Panc1 (cell line): ENCODE measurements around the gene ATXN7L1. TPM values are rescaled to one million over a fixed set of nuclear protein-coding genes. Genes with fewer than 3 reads are reported as not detected.
"Not testable (repeated sequence)": the region's sequence is repeated elsewhere in the genome, so short reads cannot be mapped to it uniquely, and the experiment has no call there.

ENCODE experiments used
- ATAC-seq: fragments of 200-7000 bp; cut with Tn5 transposase; 2 replicates; pipeline ENCODE4 v1.9.1; 2020; ENCODE audit warnings: mild to moderate bottlenecking, moderate library complexity
- BruUV-seq: library from RNA; stranded (reverse); fragments of 400-500 nt; replicated peaks from 2 replicates; lab custom pipeline; 2021; lab: Mats Ljungman, UMichigan
- CTCF ChIA-PET: fragments of 300-600 bp; sonication (Branson Sonifier 250); formaldehyde crosslinking; loops from one replicate; lab custom pipeline; 2022; ENCODE audit warnings: antibody characterized with exemption; lab: Charles Lee
- POLR2A ChIA-PET: fragments of 300-600 bp; sonication (Branson Sonifier 250); formaldehyde crosslinking; loops from one replicate; lab custom pipeline; 2022; ENCODE audit warnings: antibody characterized with exemption; lab: Charles Lee
- DNase-seq: peaks from one replicate; pipeline ENCODE4 v3.0.0-alpha.2; 2010; ENCODE audit warnings: low read depth, low spot score
- H3K27ac ChIP-seq: 2 replicates; pipeline ENCODE4 v1.5.1; 2011; ENCODE audit warnings: mild to moderate bottlenecking, low read length, inconsistent platforms
- H3K27me3 ChIP-seq: fragments of 200-500 bp; sonication (Bioruptor generic); 2 replicates; pipeline ENCODE4 v1.6.0; 2014; ENCODE audit warnings: low read length, inconsistent platforms; ENCODE audit not compliant: control insufficient read depth, insufficient read depth
- H3K36me3 ChIP-seq: fragments of 200-500 bp; sonication (Bioruptor generic); 2 replicates; pipeline ENCODE4 v1.5.1; 2014; ENCODE audit warnings: inconsistent platforms, mild to moderate bottlenecking, low read length, moderate library complexity; ENCODE audit not compliant: control insufficient read depth, insufficient read depth
- H3K4me1 ChIP-seq: 2 replicates; pipeline ENCODE4 v1.5.1; 2011; ENCODE audit warnings: inconsistent platforms, mild to moderate bottlenecking, low read length, moderate library complexity; ENCODE audit not compliant: control insufficient read depth, insufficient read depth
- H3K4me3 ChIP-seq, 2 experiments: 2 replicates each; pipeline ENCODE4 v1.5.1; 2011 to 2012; ENCODE audit warnings: low read depth in 2 of 2, low read length in 2 of 2, mild to moderate bottlenecking in 2 of 2, inconsistent platforms in 1 of 2, moderate library complexity in 1 of 2
- H3K9me3 ChIP-seq: fragments of 200-500 bp; sonication (Bioruptor generic); 2 replicates; pipeline ENCODE4 v1.5.1; 2014; ENCODE audit warnings: low read depth, mild to moderate bottlenecking, inconsistent platforms, low read length, moderate library complexity; ENCODE audit not compliant: control insufficient read depth, insufficient read depth
- POLR2AphosphoS5 ChIP-seq: IDR thresholded peaks from 2 replicates; pipeline ENCODE4 v1.6.1; 2012; ENCODE audit warnings: mild to moderate bottlenecking, low read depth, low read length, moderate library complexity
- REST ChIP-seq, 2 experiments: IDR thresholded peaks; 2 replicates each; pipeline ENCODE4 v1.6.1; 2011 to 2012; ENCODE audit warnings: low read depth in 2 of 2, control low read depth in 1 of 2, low read length in 1 of 2, mild to moderate bottlenecking in 1 of 2, moderate library complexity in 1 of 2; ENCODE audit not compliant: insufficient read depth in 1 of 2
- SIN3A ChIP-seq: IDR thresholded peaks from 2 replicates; pipeline ENCODE4 v1.6.1; 2012; ENCODE audit warnings: low read depth, mild to moderate bottlenecking, low read length, moderate library complexity, borderline replicate concordance; ENCODE audit not compliant: insufficient read depth
- TCF7L2 ChIP-seq: IDR thresholded peaks from 2 replicates; pipeline ENCODE4 v1.6.1; 2011; ENCODE audit warnings: mild to moderate bottlenecking, low read depth, low read length, inconsistent platforms
- in situ Hi-C: cut with HindIII; loops from 2 replicates; pipeline ENCODE4 v1.10.0; 2016; ENCODE audit warnings: low sequenced_read_pairs, low pct_unique_long_range_greater_than_20kb
- intact Hi-C: fragments of 100-400 bp; cut with micrococcal nuclease; formaldehyde crosslinking; loops from one replicate; pipeline ENCODE4 v1.10.0; 2022; ENCODE audit not compliant: unreplicated experiment
- total RNA-seq: library from RNA; stranded (reverse); gene quantifications from one replicate; pipeline ENCODE4 v1.2.1, GENCODE V29; 2021; ENCODE audit not compliant: unreplicated experiment
- TF ChIP-seq, protein P1 (sequence below): fragments of 450-650 bp; IDR thresholded peaks from 2 replicates; pipeline ENCODE4 v1.5.1; 2017; ENCODE audit warnings: mild to moderate bottlenecking

Gene ATXN7L1
- total RNA-seq, 1 experiment from 2014 or later, result 10.8 TPM

GRCh38 chr7:105846404-105846803 is 30.0 kb downstream of the ATXN7L1 start:
- no peaks in the 10 kb centered on the region for H3K36me3 ChIP-seq
- H3K4me1 ChIP-seq, result no peaks in the 10 kb centered on the region
- no peak overlapping the region for H3K4me3 ChIP-seq
- in situ Hi-C loops, result no loop called here
- intact Hi-C loops, result no loop called here
- TF ChIP-seq, protein P1, sequence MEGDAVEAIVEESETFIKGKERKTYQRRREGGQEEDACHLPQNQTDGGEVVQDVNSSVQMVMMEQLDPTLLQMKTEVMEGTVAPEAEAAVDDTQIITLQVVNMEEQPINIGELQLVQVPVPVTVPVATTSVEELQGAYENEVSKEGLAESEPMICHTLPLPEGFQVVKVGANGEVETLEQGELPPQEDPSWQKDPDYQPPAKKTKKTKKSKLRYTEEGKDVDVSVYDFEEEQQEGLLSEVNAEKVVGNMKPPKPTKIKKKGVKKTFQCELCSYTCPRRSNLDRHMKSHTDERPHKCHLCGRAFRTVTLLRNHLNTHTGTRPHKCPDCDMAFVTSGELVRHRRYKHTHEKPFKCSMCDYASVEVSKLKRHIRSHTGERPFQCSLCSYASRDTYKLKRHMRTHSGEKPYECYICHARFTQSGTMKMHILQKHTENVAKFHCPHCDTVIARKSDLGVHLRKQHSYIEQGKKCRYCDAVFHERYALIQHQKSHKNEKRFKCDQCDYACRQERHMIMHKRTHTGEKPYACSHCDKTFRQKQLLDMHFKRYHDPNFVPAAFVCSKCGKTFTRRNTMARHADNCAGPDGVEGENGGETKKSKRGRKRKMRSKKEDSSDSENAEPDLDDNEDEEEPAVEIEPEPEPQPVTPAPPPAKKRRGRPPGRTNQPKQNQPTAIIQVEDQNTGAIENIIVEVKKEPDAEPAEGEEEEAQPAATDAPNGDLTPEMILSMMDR, result no peak
- TF ChIP-seq REST (IDR thresholded peaks at IDR 0.05; ENCODE audit: insufficient read depth in 1 of 2, low read depth in 2 of 2, low read length in 1 of 2), result no peak
- no peak for TF ChIP-seq POLR2AphosphoS5
- TF ChIP-seq SIN3A, result no peak
- no peak overlapping the region for H3K27ac ChIP-seq
- no peak for DNase-seq
- ATAC-seq, result no peak
- no TSS peak for BruUV-seq
- no peaks in the 10 kb centered on the region for H3K27me3 ChIP-seq
- POLR2A ChIA-PET, result no interaction called here
- CTCF ChIA-PET, result no interaction called here
- H3K9me3 ChIP-seq, result no peaks in the 10 kb centered on the region

DNA sequence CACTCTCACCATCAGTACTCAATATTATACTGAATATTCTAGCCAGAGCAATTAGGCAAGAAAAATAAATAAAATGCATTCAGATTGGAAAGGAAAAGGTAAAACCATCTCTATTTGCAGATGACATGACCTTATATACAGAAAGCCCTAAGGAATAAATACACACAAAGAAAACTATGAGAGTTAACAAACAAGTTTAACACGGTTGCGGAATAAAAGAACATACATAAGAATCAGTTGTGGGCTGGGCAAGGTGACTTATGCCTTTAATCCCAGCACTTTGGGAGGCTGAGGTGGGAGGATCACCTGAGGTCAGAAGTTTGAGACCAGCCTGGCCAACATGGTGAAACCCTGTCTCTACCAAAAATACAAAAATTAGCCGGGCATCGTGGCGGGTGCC is 31.7 kb downstream of the ATXN7L1 start:
- H3K4me3 ChIP-seq, H3K4me1 ChIP-seq, BruUV-seq, H3K9me3 ChIP-seq, H3K36me3 ChIP-seq, in situ Hi-C loops, intact Hi-C loops, H3K27ac ChIP-seq, ATAC-seq, DNase-seq, H3K27me3 ChIP-seq, POLR2A ChIA-PET, CTCF ChIA-PET: not testable (repeated sequence)

DNA sequence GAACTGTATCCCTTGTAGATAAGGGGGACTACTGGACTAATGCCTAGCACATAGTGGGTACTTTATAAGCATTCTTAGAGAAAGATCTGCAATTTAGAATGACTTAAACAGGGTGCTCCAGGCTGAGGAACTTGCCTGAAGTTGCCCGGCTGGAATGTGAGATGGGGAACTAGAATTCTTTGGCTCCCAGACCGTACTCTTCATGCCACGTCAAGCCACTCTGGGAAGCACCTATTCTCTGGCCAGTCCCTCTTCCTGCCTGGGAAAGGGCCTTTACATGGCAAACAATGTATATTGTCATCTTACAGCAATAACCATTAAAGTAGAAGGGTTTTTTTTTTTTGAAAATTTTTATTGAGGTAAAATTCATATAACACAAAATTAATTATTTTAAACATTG is 34.5 kb downstream of the ATXN7L1 start:
- H3K27ac ChIP-seq, result no peak overlapping the region
- intact Hi-C loops, result no loop called here

More for the DNA sequence above, 34.5 kb downstream of the ATXN7L1 start:
- no TSS peak for BruUV-seq
- H3K36me3 ChIP-seq, result no peaks in the 10 kb centered on the region
- ChIA-PET POLR2A (interaction anchor here (0.6 kb wide), 1 partner anchor 74 kb away, joined by 3 read pairs; no protein-coding TSS in a partner anchor), CTCF (no interaction called here)
- peaks cover 6% of the 10 kb centered on the region; the same call in 1 of the 2 replicates for H3K4me1 ChIP-seq
- H3K4me3 ChIP-seq, result no peak overlapping the region
- in situ Hi-C loops, result no loop called here
- TF ChIP-seq REST (IDR thresholded peaks at IDR 0.05; ENCODE audit: insufficient read depth in 1 of 2, low read depth in 2 of 2, low read length in 1 of 2) (no peak), TCF7L2 (no peak), SIN3A (no peak), POLR2AphosphoS5 (no peak)
- TF ChIP-seq, protein P1, result no peak
- DNase-seq, result no peak
- H3K9me3 ChIP-seq, result no peaks in the 10 kb centered on the region
- no peak for ATAC-seq
- no peaks in the 10 kb centered on the region for H3K27me3 ChIP-seq
